Measurements from ENCODE around the gene MYRIP.

DNA sequence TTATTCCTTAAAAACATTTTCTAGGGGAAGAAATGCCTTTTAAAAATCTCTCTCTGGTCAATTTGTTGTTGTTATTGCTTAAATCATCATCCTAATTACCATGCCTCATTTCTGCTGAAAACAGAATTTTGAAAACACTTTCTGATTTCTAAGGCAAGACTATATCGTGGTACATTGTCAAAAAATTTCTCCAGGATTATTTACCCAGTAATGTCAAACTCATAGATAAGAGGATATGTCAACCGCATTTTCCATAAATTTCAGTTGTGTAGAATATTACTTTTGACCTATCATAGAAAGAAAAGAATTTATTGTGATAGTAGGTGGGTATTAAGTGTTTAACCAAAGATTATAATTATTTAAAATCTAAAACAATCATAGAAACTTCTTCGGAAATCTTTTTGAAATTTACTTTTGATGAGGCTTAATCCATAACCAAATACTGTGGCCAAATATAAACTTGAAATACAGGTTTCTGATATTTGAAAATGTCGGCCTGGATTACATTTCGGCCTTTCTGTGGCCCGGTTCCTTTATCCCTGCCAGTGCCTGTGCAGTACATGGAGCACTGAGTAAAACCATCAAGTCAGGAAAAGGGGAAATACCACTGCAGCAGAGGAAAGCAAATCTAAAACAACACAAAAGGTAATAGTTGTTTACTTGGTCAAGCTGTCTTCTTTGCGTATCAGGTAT is 173.4 kb downstream of the MYRIP start:
- no peak for TF ChIP-seq POLR2A (IDR thresholded peaks at IDR 0.05; ENCODE audit: low read depth, low read length)
- TF ChIP-seq PAX5 (IDR thresholded peaks at IDR 0.05; ENCODE audit: insufficient read depth, low read length, severe bottlenecking): no peak
- no peak for TF ChIP-seq TAF1 (IDR thresholded peaks at IDR 0.05; ENCODE audit: low read depth, low read length)
- TF ChIP-seq POLR2AphosphoS5 (IDR thresholded peaks at IDR 0.05; ENCODE audit: low read depth, low read length): no peak
- TF ChIP-seq SPI1 (IDR thresholded peaks at IDR 0.05; ENCODE audit: low read depth, low read length): no peak
- no peak for TF ChIP-seq POU2F2 (IDR thresholded peaks at IDR 0.05; ENCODE audit: low read depth, low read length)

Data from GM12891 (cell line).